GM12864 (cell line): ENCODE data around the gene TBX1.
"Not testable (repeated sequence)": the region's sequence is repeated elsewhere in the genome, so short reads cannot be mapped to it uniquely, and the experiment has no call there.

Experiments
- DNase-seq: peaks from one replicate; pipeline ENCODE4 v3.0.0-alpha.2; 2011; ENCODE audit warnings: low read depth
- H3K4me3 ChIP-seq: 2 replicates; pipeline ENCODE4 v1.5.1; 2011; ENCODE audit warnings: mild to moderate bottlenecking, low read depth, low read length, control low read depth
- CTCF ChIP-seq: IDR thresholded peaks from 2 replicates; pipeline ENCODE4 v1.5.1; 2011; ENCODE audit warnings: low read depth, mild to moderate bottlenecking, moderate library complexity, low read length, control low read depth, inconsistent platforms; ENCODE audit errors: missing control alignments

TBX1 gene

GRCh38 chr22:19776433-19777031, 16.0 kb downstream of the TBX1 start:
- no peak for TF ChIP-seq CTCF
- H3K4me3 ChIP-seq = no peak overlapping the region
- DNase-seq = no peak

GRCh38 chr22:19777192-19777591, 16.6 kb downstream of the TBX1 start:
- not testable (repeated sequence) for H3K4me3 ChIP-seq, DNase-seq

- no peak overlapping the region for H3K4me3 ChIP-seq
- TF ChIP-seq CTCF = no peak
- DNase-seq = no peak
Observed at GRCh38 chr22:19779011-19779421, 18.4 kb downstream of the TBX1 start.

GRCh38 chr22:19779685-19780268, 19.2 kb downstream of the TBX1 start:
- no peak for TF ChIP-seq CTCF
- no peak overlapping the region for H3K4me3 ChIP-seq
- no peak for DNase-seq

- no peak for TF ChIP-seq CTCF
- no peak for DNase-seq
- no peak overlapping the region for H3K4me3 ChIP-seq
Observed at GRCh38 chr22:19782533-19782932, 22.0 kb downstream of the TBX1 start.

- H3K4me3 ChIP-seq = no peak overlapping the region
- no peak for TF ChIP-seq CTCF
- no peak for DNase-seq
Observed at GRCh38 chr22:19783586-19784383, 23.2 kb downstream of the TBX1 start.

- DNase-seq = no peak
- TF ChIP-seq CTCF = no peak
- no peak overlapping the region for H3K4me3 ChIP-seq
Observed at GRCh38 chr22:19784384-19785175, 24.0 kb downstream of the TBX1 start.
